GM21423 (cell line): ENCODE measurements around the gene C10orf71.

ENCODE experiments used
- ATAC-seq: cut with Tn5 transposase; IDR thresholded peaks from one replicate; pipeline ENCODE4 v1.9.1; 2021; ENCODE audit warnings: mild to moderate bottlenecking, moderate library complexity; ENCODE audit not compliant: unreplicated experiment

C10orf71 gene

GRCh38 chr10:49273626-49274025 is 25.3 kb upstream of the C10orf71 start:
- no peak for ATAC-seq

- no peak for ATAC-seq
Observed at GRCh38 chr10:49274886-49275285, 24.1 kb upstream of the C10orf71 start.

- ATAC-seq: no peak
Observed at GRCh38 chr10:49275896-49276295, 23.1 kb upstream of the C10orf71 start.

- no peak for ATAC-seq
Observed at GRCh38 chr10:49276596-49276995, 22.4 kb upstream of the C10orf71 start.

GRCh38 chr10:49277973-49278372 is 21.0 kb upstream of the C10orf71 start:
- no peak for ATAC-seq

- ATAC-seq: no peak
Observed at GRCh38 chr10:49278497-49278981, 20.4 kb upstream of the C10orf71 start.

- no peak for ATAC-seq
Observed at GRCh38 chr10:49279015-49279880, 19.7 kb upstream of the C10orf71 start.

- no peak for ATAC-seq
Observed at GRCh38 chr10:49280001-49280408, 19.0 kb upstream of the C10orf71 start.

GRCh38 chr10:49281461-49281860 is 17.5 kb upstream of the C10orf71 start:
- ATAC-seq: no peak

- no peak for ATAC-seq
Observed at GRCh38 chr10:49282306-49282705, 16.7 kb upstream of the C10orf71 start.

- no peak for ATAC-seq
Observed at GRCh38 chr10:49282879-49283341, 16.1 kb upstream of the C10orf71 start.

- no peak for ATAC-seq
Observed at GRCh38 chr10:49283491-49283890, 15.5 kb upstream of the C10orf71 start.

GRCh38 chr10:49284356-49284755 is 14.6 kb upstream of the C10orf71 start:
- no peak for ATAC-seq

- ATAC-seq: no peak
Observed at GRCh38 chr10:49285232-49285631, 13.7 kb upstream of the C10orf71 start.

- no peak for ATAC-seq
Observed at GRCh38 chr10:49286686-49287085, 12.3 kb upstream of the C10orf71 start.

- ATAC-seq: no peak
Observed at GRCh38 chr10:49287689-49288340, 11.2 kb upstream of the C10orf71 start.

GRCh38 chr10:49288341-49289065 is 10.5 kb upstream of the C10orf71 start:
- ATAC-seq: no peak

- no peak for ATAC-seq
Observed at GRCh38 chr10:49289480-49289879, 9.5 kb upstream of the C10orf71 start.

GRCh38 chr10:49290131-49290530 is 8.8 kb upstream of the C10orf71 start:
- ATAC-seq: no peak

- no peak for ATAC-seq
Observed at GRCh38 chr10:49290607-49291006, 8.4 kb upstream of the C10orf71 start.

- ATAC-seq: no peak
Observed at GRCh38 chr10:49292565-49293207, 6.3 kb upstream of the C10orf71 start.
